Neural progenitor cell (in vitro differentiated cells): ENCODE measurements around the gene RAC2.

ENCODE experiments used
- CTCF ChIP-seq: fragments of 200-600 bp; sonication (generic); IDR thresholded peaks from 2 replicates; pipeline ENCODE4 v1.5.1; 2017; ENCODE audit warnings: antibody characterized with exemption, mild to moderate bottlenecking
- EZH2 ChIP-seq: fragments of 200-600 bp; sonication (generic); IDR thresholded peaks from 2 replicates; pipeline ENCODE4 v1.6.1; 2017; ENCODE audit warnings: antibody characterized with exemption, mild to moderate bottlenecking, moderate library complexity
- EZH2phosphoT487 ChIP-seq: fragments of 200-600 bp; sonication (generic); IDR thresholded peaks from 2 replicates; pipeline ENCODE4 v1.6.1; 2017; ENCODE audit warnings: antibody characterized with exemption

GRCh38 chr22:37199760-37200108, 44.3 kb downstream of the RAC2 start:
- TF ChIP-seq CTCF (no peak), EZH2 (no peak), EZH2phosphoT487 (no peak)
